DMS79 (cell line): Measurements from ENCODE around the gene PTPN13.
"Not testable (repeated sequence)": the region's sequence is repeated elsewhere in the genome, so short reads cannot be mapped to it uniquely, and the experiment has no call there.

Source experiments
- DNase-seq: peaks from one replicate; lab custom pipeline; 2025; lab: John Stamatoyannopoulos, UW

PTPN13 gene

GRCh38 chr4:86644892-86645291 lies 50.8 kb downstream of the PTPN13 start:
- no peak for DNase-seq

GRCh38 chr4:86652332-86652932 lies 58.3 kb downstream of the PTPN13 start:
- DNase-seq, result no peak

- no peak for DNase-seq
Measured at GRCh38 chr4:86653237-86653865, 59.2 kb downstream of the PTPN13 start.

GRCh38 chr4:86656781-86657180 lies 62.7 kb downstream of the PTPN13 start:
- DNase-seq, result not testable (repeated sequence)

- DNase-seq, result no peak
Measured at GRCh38 chr4:86657382-86657781, 63.3 kb downstream of the PTPN13 start.

- DNase-seq, result no peak
Measured at GRCh38 chr4:86657910-86658309, 63.8 kb downstream of the PTPN13 start.

- no peak for DNase-seq
Measured at GRCh38 chr4:86660401-86660800, 66.3 kb downstream of the PTPN13 start.

- DNase-seq, result no peak
Measured at GRCh38 chr4:86661006-86661405, 66.9 kb downstream of the PTPN13 start.

GRCh38 chr4:86661418-86661817 lies 67.3 kb downstream of the PTPN13 start:
- no peak for DNase-seq

GRCh38 chr4:86664959-86665358 lies 70.8 kb downstream of the PTPN13 start:
- no peak for DNase-seq

GRCh38 chr4:86670298-86670697 lies 76.2 kb downstream of the PTPN13 start:
- no peak for DNase-seq

GRCh38 chr4:86670756-86671155 lies 76.6 kb downstream of the PTPN13 start:
- DNase-seq, result no peak

- no peak for DNase-seq
Measured at GRCh38 chr4:86675548-86675947, 81.4 kb downstream of the PTPN13 start.

GRCh38 chr4:86678796-86679195 lies 84.7 kb downstream of the PTPN13 start:
- DNase-seq, result no peak

GRCh38 chr4:86679441-86679840 lies 85.3 kb downstream of the PTPN13 start:
- DNase-seq, result no peak

GRCh38 chr4:86683167-86683566 lies 89.1 kb downstream of the PTPN13 start:
- DNase-seq, result no peak

- DNase-seq, result no peak
Measured at GRCh38 chr4:86683983-86684382, 89.9 kb downstream of the PTPN13 start.

- DNase-seq, result no peak
Measured at GRCh38 chr4:86685401-86685800, 91.3 kb downstream of the PTPN13 start.

- no peak for DNase-seq
Measured at GRCh38 chr4:86686741-86687140, 92.6 kb downstream of the PTPN13 start.

GRCh38 chr4:86688026-86688425 lies 93.9 kb downstream of the PTPN13 start:
- DNase-seq, result no peak

GRCh38 chr4:86704601-86705000 lies 110.5 kb downstream of the PTPN13 start:
- no peak for DNase-seq

- DNase-seq, result no peak
Measured at GRCh38 chr4:86706923-86707597, 112.9 kb downstream of the PTPN13 start.

GRCh38 chr4:86717651-86718050 lies 123.5 kb downstream of the PTPN13 start:
- no peak for DNase-seq

GRCh38 chr4:86718152-86718551 lies 124.0 kb downstream of the PTPN13 start:
- no peak for DNase-seq
